Right renal cortex interstitium (tissue), 3 donors: ENCODE data around the gene NOSIP. TPM values are rescaled to one million over a fixed set of nuclear protein-coding genes. Genes with fewer than 3 reads are reported as not detected.
A peak's percentile ranks its signal among the peaks of the same experiment; 100 is the strongest.

Source experiments
- DNase-seq, 3 donors: peaks; one replicate each; pipeline ENCODE4 v3.0.0-alpha.2; 2013; ENCODE audit warnings: low read depth in 3 of 3, low spot score in 2 of 3
- polyA plus RNA-seq, 3 donors: library from polyadenylated mRNA; unstranded; fragments of 120-200 nt; gene quantifications; one replicate each; pipeline ENCODE4 v1.2.1, GENCODE V29; 2013; ENCODE audit not compliant: insufficient read length in 3 of 3

NOSIP gene
- polyA plus RNA-seq, 3 donors, result 61.2 to 69.1 (median 64.3) TPM

DNA sequence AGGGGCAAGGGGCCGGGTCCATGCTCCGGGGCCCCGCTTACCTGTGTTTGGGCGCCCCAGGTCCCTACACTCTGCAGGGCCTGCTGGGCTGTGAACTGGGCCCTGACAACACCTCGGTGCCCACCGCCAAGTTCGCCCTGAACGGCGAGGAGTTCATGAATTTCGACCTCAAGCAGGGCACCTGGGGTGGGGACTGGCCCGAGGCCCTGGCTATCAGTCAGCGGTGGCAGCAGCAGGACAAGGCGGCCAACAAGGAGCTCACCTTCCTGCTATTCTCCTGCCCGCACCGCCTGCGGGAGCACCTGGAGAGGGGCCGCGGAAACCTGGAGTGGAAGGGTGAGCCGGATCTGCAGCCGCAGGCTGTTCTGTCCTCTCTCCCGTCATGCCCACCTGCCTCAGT is 66.2 kb downstream of the NOSIP start:
- DNase-seq, result no peak

DNA sequence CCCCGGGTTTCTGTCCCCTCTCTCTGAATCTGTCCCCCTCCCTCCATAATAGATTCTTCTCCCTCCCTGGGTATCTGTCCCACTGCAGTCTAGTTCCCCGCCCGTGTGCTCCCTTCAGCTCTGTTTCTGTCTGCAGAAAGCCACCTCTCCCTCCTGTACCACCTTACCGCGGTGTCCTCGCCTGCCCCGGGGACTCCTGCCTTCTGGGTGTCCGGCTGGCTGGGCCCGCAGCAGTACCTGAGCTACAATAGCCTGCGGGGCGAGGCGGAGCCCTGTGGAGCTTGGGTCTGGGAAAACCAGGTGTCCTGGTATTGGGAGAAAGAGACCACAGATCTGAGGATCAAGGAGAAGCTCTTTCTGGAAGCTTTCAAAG is 66.6 kb downstream of the NOSIP start:
- DNase-seq, result no peak

DNA sequence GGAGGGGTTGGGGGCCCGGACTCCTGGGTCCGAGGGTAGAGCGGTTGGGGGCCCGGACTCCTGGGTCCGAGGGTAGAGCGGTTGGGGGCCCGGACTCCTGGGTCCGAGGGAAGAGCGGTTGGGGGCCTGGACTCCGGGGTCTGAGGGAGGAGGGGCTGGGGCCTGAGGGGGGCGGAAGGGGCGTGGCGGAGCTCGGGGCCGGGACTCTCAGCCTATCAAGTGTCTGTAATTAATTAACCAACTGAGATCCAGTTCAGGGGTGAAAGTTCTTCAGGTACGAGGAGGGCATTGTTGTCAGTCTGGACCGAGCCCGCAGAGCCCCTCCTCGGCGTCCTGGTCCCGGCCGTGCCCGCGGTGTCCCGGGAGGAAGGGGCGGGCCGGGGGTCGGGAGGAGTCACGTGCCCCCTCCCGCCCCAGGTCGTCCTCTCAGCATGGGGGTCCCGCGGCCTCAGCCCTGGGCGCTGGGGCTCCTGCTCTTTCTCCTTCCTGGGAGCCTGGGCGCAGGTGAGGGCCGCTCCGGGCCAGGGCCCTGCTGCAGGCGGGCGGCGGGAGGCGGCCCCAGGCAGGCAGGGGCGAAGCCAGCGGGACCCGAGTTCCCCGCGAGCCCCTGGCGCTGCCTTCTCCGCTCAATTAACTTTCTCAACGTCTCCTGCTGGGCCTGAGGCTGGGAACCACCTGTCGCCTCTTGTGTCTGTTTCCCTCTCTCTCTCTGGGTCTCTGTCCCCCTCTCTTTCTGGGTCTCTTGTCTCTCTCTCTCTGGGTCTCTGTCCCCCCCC is 67.2 kb downstream of the NOSIP start:
- peak in 1 of 3 donors; percentile 63 for DNase-seq

DNA sequence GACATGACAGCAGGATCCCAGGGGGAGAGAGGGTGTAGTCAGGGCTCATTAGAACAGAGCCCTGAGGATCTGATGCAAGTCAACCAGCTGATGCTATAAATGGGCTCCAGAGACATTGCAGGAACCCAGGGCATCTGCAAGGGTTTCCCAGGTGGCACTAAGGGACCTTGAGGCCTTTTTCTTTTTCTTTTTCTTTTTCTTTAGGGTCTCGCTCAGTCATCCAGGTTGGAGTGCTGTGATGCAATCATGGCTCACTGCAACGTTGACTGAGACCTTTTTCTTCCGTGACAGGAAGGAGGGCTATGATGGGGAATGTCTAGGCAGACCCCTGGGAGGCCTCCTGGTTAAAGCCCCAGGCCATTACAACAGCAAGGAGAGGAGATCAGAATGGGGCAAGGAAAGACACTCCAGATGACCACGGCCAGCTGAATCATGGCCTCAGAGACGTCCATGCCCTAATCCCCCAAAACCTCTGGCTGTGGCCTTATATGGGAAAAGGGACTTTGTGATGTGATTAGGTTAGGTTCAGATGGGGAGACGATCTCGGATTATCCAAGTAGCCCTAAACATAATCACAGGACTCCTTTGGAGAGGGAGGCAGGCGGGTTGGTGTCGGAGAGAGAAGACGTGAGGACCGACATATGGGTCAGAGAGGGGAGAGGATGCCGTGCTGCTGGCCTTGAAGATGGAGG is 72.4 kb downstream of the NOSIP start:
- DNase-seq, result no peak

DNA sequence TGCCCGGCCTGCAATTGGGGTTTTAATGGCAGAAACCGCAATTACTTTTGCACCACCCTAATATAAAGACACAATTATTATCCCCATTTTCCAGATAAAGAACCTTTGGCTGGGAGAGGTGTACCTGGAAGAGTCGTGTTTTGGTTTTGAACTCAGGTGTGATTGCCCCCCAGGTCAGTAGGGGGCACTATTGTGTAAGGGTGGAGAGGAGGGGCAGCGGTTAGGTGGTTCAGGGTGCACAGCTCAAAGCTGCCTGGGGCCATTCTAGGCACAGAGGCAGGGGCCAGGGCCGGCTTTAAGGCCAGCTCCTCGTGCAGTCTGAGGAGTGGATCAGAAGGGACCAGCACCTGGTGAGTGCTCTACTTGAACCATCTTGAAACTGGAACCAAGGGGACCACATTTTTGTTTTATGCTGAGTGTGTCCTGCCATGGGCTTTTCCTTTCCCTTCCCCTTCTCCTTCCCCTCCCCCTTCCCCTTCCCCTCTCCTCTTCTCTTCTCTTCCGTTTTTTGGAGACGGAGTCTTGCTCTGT is 73.7 kb downstream of the NOSIP start:
- no peak for DNase-seq

Other genes with a start within 250 kb of the NOSIP start
- 10 to 100 TPM; 32.7 to 37.7 (median 36.9) TPM for gene CD37, start 245.2 kb downstream of the NOSIP start, polyA plus RNA-seq
- gene TEAD2, start 218.1 kb downstream of the NOSIP start, polyA plus RNA-seq, result 10 to 100 TPM; 86.1 to 89.1 (median 86.1) TPM
- gene DKKL1, start 216.7 kb downstream of the NOSIP start, polyA plus RNA-seq, result 1 to 10 TPM; 4.5 to 5.3 (median 4.7) TPM
- gene KASH5, start 192.3 kb downstream of the NOSIP start, polyA plus RNA-seq, result under 1 TPM; 0.14 to 0.45 (median 0.18) TPM
- not detected for gene PTH2, start 157.1 kb downstream of the NOSIP start, polyA plus RNA-seq
- gene GFY, start 155.2 kb downstream of the NOSIP start, polyA plus RNA-seq, result not detected
- under 1 TPM; 0.25 to 0.33 (median 0.31) TPM for gene SLC17A7, start 139.0 kb downstream of the NOSIP start, polyA plus RNA-seq
- 10 to 100 TPM; 81.1 to 84.9 (median 84.7) TPM for gene PIH1D1, start 128.7 kb downstream of the NOSIP start, polyA plus RNA-seq
- gene ALDH16A1, start 127.3 kb downstream of the NOSIP start, polyA plus RNA-seq, result 10 to 100 TPM; 14.5 to 15.0 (median 14.8) TPM
- 1 to 10 TPM; 2.6 to 3.2 (median 2.7) TPM for gene FLT3LG, start 106.3 kb downstream of the NOSIP start, polyA plus RNA-seq
- gene RPL13A, start 92.9 kb downstream of the NOSIP start, polyA plus RNA-seq, result 1,000 to 10,000 TPM; 2,089 to 2,580 (median 2,270) TPM
- gene RPS11, start 84.1 kb downstream of the NOSIP start, polyA plus RNA-seq, result 1,000 to 10,000 TPM; 2,847 to 3,056 (median 2,982) TPM
- gene FCGRT, start 67.9 kb downstream of the NOSIP start, polyA plus RNA-seq, result 100 to 1,000 TPM; 219 to 252 (median 230) TPM
- 10 to 100 TPM; 10.0 to 10.9 (median 10.2) TPM for gene RCN3, start 52.6 kb downstream of the NOSIP start, polyA plus RNA-seq
- 1 to 10 TPM; 7.1 to 8.5 (median 7.1) TPM for gene PRRG2, start 760 bp upstream of the NOSIP start, polyA plus RNA-seq
- gene PRR12, start 10.6 kb upstream of the NOSIP start, polyA plus RNA-seq, result 10 to 100 TPM; 13.6 to 16.3 (median 15.1) TPM
- 10 to 100 TPM; 19.8 to 23.1 (median 21.3) TPM for gene RRAS, start 59.6 kb upstream of the NOSIP start, polyA plus RNA-seq
- gene SCAF1, start 61.7 kb upstream of the NOSIP start, polyA plus RNA-seq, result 10 to 100 TPM; 24.3 to 31.6 (median 25.6) TPM
- gene IRF3, start 85.3 kb upstream of the NOSIP start, polyA plus RNA-seq, result 10 to 100 TPM; 37.6 to 41.5 (median 39.3) TPM
- gene BCL2L12, start 85.4 kb upstream of the NOSIP start, polyA plus RNA-seq, result 10 to 100 TPM; 16.4 to 21.9 (median 19.4) TPM
- 100 to 1,000 TPM; 205 to 221 (median 219) TPM for gene PRMT1, start 96.7 kb upstream of the NOSIP start, polyA plus RNA-seq
- under 1 TPM; 0.64 to 0.67 (median 0.64) TPM for gene ADM5, start 109.0 kb upstream of the NOSIP start, polyA plus RNA-seq
- 10 to 100 TPM in 1 of 3 donors, 1 to 10 TPM in 2; 8.0 to 10.9 (median 9.0) TPM for gene CPT1C, start 110.6 kb upstream of the NOSIP start, polyA plus RNA-seq
- under 1 TPM in 2 of 3 donors, not detected in 1; 0.10 to 0.15 TPM for gene TSKS, start 182.8 kb upstream of the NOSIP start, polyA plus RNA-seq
- 10 to 100 TPM; 40.8 to 48.0 (median 43.7) TPM for gene AP2A1, start 186.4 kb upstream of the NOSIP start, polyA plus RNA-seq
- 10 to 100 TPM; 29.3 to 37.1 (median 37.0) TPM for gene FUZ, start 232.7 kb upstream of the NOSIP start, polyA plus RNA-seq
- 10 to 100 TPM; 55.8 to 65.6 (median 56.0) TPM for gene MED25, start 237.7 kb upstream of the NOSIP start, polyA plus RNA-seq